ENCODE data around the gene ADGRA3. TPM values are rescaled to one million over a fixed set of nuclear protein-coding genes. Genes with fewer than 3 reads are reported as not detected.
A peak's percentile ranks its signal among the peaks of the same experiment; 100 is the strongest.

The ADGRA3 gene
- total and polyA plus RNA-seq, 2 experiments from 2014 or later: 16.2 to 73.9 TPM

DNA sequence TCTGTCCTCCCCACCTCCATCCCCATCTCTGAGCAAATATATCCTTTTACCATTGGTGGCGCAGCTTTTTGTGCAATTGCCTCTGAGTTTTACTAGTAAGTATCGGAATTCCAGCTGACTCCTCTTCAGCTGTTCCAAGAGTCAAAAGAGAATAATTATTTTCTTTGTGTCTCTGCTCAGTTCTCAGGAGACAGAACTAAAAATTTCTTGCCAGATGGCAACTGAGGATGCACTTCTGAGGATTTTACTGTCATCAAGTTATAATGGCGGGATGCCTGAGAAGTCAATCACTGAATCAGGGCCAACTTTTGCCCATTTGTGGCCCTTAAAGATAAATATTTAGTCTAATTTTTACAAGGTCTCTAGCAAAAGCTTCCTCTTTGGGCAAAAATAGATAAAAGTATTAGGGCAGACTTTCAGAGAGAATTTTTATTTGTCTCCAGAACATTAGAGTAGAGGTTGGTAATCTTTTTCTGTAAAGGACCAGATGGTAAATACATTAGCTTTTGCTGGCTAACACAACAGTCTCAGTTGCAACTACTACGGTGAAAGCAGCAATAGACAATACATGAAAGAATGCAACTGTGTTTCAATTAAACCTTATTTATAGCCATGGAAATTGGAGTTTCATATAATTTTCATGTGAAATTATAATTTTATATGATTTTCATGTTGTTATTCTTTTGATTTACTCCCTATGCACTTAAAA is 15.6 kb upstream of the ADGRA3 start:
- no peak for TF ChIP-seq EZH2phosphoT487 (IDR thresholded peaks at IDR 0.05; ENCODE audit: unreplicated experiment)
- TF ChIP-seq JUNB (IDR thresholded peaks at IDR 0.05; ENCODE audit: unreplicated experiment): no peak
- TF ChIP-seq ZNF114 (CRISPR knock-in tag; IDR thresholded peaks at IDR 0.05): no peak
- TF ChIP-seq CREB1 (CRISPR knock-in tag; IDR thresholded peaks at IDR 0.05; ENCODE audit: low read depth): no peak
- no peak for TF ChIP-seq ETS1 (IDR thresholded peaks at IDR 0.05)
- TF ChIP-seq ZNF462 (CRISPR knock-in tag; IDR thresholded peaks at IDR 0.05): no peak
- TF ChIP-seq, protein P1, sequence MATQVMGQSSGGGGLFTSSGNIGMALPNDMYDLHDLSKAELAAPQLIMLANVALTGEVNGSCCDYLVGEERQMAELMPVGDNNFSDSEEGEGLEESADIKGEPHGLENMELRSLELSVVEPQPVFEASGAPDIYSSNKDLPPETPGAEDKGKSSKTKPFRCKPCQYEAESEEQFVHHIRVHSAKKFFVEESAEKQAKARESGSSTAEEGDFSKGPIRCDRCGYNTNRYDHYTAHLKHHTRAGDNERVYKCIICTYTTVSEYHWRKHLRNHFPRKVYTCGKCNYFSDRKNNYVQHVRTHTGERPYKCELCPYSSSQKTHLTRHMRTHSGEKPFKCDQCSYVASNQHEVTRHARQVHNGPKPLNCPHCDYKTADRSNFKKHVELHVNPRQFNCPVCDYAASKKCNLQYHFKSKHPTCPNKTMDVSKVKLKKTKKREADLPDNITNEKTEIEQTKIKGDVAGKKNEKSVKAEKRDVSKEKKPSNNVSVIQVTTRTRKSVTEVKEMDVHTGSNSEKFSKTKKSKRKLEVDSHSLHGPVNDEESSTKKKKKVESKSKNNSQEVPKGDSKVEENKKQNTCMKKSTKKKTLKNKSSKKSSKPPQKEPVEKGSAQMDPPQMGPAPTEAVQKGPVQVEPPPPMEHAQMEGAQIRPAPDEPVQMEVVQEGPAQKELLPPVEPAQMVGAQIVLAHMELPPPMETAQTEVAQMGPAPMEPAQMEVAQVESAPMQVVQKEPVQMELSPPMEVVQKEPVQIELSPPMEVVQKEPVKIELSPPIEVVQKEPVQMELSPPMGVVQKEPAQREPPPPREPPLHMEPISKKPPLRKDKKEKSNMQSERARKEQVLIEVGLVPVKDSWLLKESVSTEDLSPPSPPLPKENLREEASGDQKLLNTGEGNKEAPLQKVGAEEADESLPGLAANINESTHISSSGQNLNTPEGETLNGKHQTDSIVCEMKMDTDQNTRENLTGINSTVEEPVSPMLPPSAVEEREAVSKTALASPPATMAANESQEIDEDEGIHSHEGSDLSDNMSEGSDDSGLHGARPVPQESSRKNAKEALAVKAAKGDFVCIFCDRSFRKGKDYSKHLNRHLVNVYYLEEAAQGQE (IDR thresholded peaks at IDR 0.05; ENCODE audit: unreplicated experiment): no peak
- no peak for TF ChIP-seq STAT1 (IDR thresholded peaks at IDR 0.05; ENCODE audit: unreplicated experiment)
- TF ChIP-seq, protein P2, sequence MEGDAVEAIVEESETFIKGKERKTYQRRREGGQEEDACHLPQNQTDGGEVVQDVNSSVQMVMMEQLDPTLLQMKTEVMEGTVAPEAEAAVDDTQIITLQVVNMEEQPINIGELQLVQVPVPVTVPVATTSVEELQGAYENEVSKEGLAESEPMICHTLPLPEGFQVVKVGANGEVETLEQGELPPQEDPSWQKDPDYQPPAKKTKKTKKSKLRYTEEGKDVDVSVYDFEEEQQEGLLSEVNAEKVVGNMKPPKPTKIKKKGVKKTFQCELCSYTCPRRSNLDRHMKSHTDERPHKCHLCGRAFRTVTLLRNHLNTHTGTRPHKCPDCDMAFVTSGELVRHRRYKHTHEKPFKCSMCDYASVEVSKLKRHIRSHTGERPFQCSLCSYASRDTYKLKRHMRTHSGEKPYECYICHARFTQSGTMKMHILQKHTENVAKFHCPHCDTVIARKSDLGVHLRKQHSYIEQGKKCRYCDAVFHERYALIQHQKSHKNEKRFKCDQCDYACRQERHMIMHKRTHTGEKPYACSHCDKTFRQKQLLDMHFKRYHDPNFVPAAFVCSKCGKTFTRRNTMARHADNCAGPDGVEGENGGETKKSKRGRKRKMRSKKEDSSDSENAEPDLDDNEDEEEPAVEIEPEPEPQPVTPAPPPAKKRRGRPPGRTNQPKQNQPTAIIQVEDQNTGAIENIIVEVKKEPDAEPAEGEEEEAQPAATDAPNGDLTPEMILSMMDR (conservative IDR thresholded peaks at IDR 0.05; ENCODE audit: low read depth in 2 of 2): no peak
- no peak for TF ChIP-seq POLR2AphosphoS5 (IDR thresholded peaks at IDR 0.05; ENCODE audit: low read depth)
- TF ChIP-seq ZNF331 (CRISPR knock-in tag; IDR thresholded peaks at IDR 0.05; ENCODE audit: low read depth): no peak
- TF ChIP-seq EZH2 (IDR thresholded peaks at IDR 0.05; ENCODE audit: low read depth, unreplicated experiment): no peak
- TF ChIP-seq NANOG (IDR thresholded peaks at IDR 0.05; ENCODE audit: borderline replicate concordance): no peak
- no peaks in the 10 kb centered on the region; the same call in 2 of the 3 replicates for H3K4me1 Mint-ChIP-seq
- H2AFZ ChIP-seq: peak overlapping the region; percentile 67; the same call in 1 of the 2 replicates
- H3K79me2 ChIP-seq (replicated peaks; ENCODE audit: insufficient read depth): no peaks in the 10 kb centered on the region
- DNase-seq (ENCODE audit: low spot score) (no peak), ATAC-seq (no peak)
- H3K27ac ChIP-seq (ENCODE audit: low read depth): no peak overlapping the region
- H4K20me1 ChIP-seq (replicated peaks; ENCODE audit: insufficient read depth): no peaks in the 10 kb centered on the region
- H3K4me3 ChIP-seq: no peak overlapping the region
- H3K36me3 Mint-ChIP-seq (ENCODE audit: low read depth): peaks cover 20% of the 10 kb centered on the region
- H3K9me3 Mint-ChIP-seq: peaks cover 38% of the 10 kb centered on the region
- H3K9me2 ChIP-seq (ENCODE audit: insufficient read depth): peaks cover 8% of the 10 kb centered on the region; the same call in 1 of the 2 replicates
- no peaks in the 10 kb centered on the region for H3F3A ChIP-seq (replicated peaks; ENCODE audit: low read depth)
- no peaks in the 10 kb centered on the region for H3K27me3 ChIP-seq (ENCODE audit: insufficient read depth)
- H3K4me1 ChIP-seq (ENCODE audit: insufficient read depth): no peaks in the 10 kb centered on the region
- no peaks in the 10 kb centered on the region for H3K27me3 Mint-ChIP-seq (ENCODE audit: insufficient read depth, low read depth, poor library complexity)
- H3K27ac Mint-ChIP-seq: no peak overlapping the region
- no peaks in the 10 kb centered on the region for H3K36me3 ChIP-seq (ENCODE audit: insufficient read depth)
- H3K4me3 Mint-ChIP-seq: no peak overlapping the region
- H3K4me2 ChIP-seq: no peak overlapping the region

All from GM23338 (cell line).